Measurements from ENCODE around the gene SBF2. TPM values are rescaled to one million over a fixed set of nuclear protein-coding genes. Genes with fewer than 3 reads are reported as not detected.

SBF2 gene
- total and polyA plus RNA-seq, 2 of the 13 experiments (the other 11 are each of a cell fraction or from before 2014, with no cell fraction given): 24.0 to 45.8 TPM

- TF ChIP-seq ZBTB26 (CRISPR knock-in tag; IDR thresholded peaks at IDR 0.05; ENCODE audit: borderline replicate concordance) (peak; percentile 57; the same call in 1 of the 2 replicates), ZMYM2 (CRISPR knock-in tag; IDR thresholded peaks at IDR 0.05) (peak; percentile 90), CBX5 (CRISPR knock-in tag; IDR thresholded peaks at IDR 0.05; ENCODE audit: borderline replicate concordance) (peak; percentile 59; the same call in 1 of the 2 replicates), HNF1A (IDR thresholded peaks at IDR 0.05; ENCODE audit: low read depth) (no peak), HNF1A (CRISPR knock-in tag; IDR thresholded peaks at IDR 0.05; ENCODE audit: borderline replicate concordance) (peak; percentile 88; the same call in 1 of the 2 replicates), ZNF354B (CRISPR knock-in tag; IDR thresholded peaks at IDR 0.05) (no peak), SRSF1 (optimal IDR thresholded peaks at IDR 0.05; ENCODE audit: low read depth, low read length) (no peak), PPARG (CRISPR knock-in tag; conservative IDR thresholded peaks at IDR 0.05) (peak; percentile 79; the same call in 1 of the 2 replicates), ZNF772 (CRISPR knock-in tag; IDR thresholded peaks at IDR 0.05) (peak; percentile 87), SP2 (CRISPR knock-in tag; IDR thresholded peaks at IDR 0.05) (no peak), ZNF703 (CRISPR knock-in tag; IDR thresholded peaks at IDR 0.05; ENCODE audit: borderline replicate concordance) (no peak), ZNF746 (CRISPR knock-in tag; IDR thresholded peaks at IDR 0.05) (peak; percentile 85; the same call in 1 of the 2 replicates), ZFP37 (CRISPR knock-in tag; IDR thresholded peaks at IDR 0.05; ENCODE audit: borderline replicate concordance) (peak; percentile 33; the same call in 1 of the 2 replicates), ZNF709 (CRISPR knock-in tag; IDR thresholded peaks at IDR 0.05) (0 out of 2 replicates have a peak, but pooled peaks have one; percentile 54), MEF2D (CRISPR knock-in tag; IDR thresholded peaks at IDR 0.05) (peak; percentile 80; the same call in 1 of the 2 replicates), ZNF790 (CRISPR knock-in tag; IDR thresholded peaks at IDR 0.05; ENCODE audit: borderline replicate concordance) (no peak), ZBTB20 (CRISPR knock-in tag; IDR thresholded peaks at IDR 0.05; ENCODE audit: borderline replicate concordance, low read depth) (peak; percentile 83; the same call in 1 of the 2 replicates), ZNF75D (CRISPR knock-in tag; IDR thresholded peaks at IDR 0.05; ENCODE audit: borderline replicate concordance) (no peak), ZNF543 (CRISPR knock-in tag; IDR thresholded peaks at IDR 0.05) (peak; percentile 87; the same call in 1 of the 2 replicates), ZSCAN5A (CRISPR knock-in tag; IDR thresholded peaks at IDR 0.05; ENCODE audit: borderline replicate concordance) (peak; percentile 94; the same call in 1 of the 2 replicates), EHMT2 (IDR thresholded peaks at IDR 0.05; ENCODE audit: borderline replicate concordance, low read depth, low read length) (peak; percentile 50; the same call in 1 of the 2 replicates), ZNF747 (CRISPR knock-in tag; IDR thresholded peaks at IDR 0.05; ENCODE audit: borderline replicate concordance) (peak; percentile 86), SETDB1 (CRISPR knock-in tag; IDR thresholded peaks at IDR 0.05; ENCODE audit: borderline replicate concordance) (no peak)
Observed at GRCh38 chr11:9765320-9766101, 528.5 kb downstream of the SBF2 start (continued).
